ENCODE data around the gene PRKCH. TPM values are rescaled to one million over a fixed set of nuclear protein-coding genes. Genes with fewer than 3 reads are reported as not detected.

The PRKCH gene
- total and polyA plus RNA-seq, 2 of the 13 experiments (the other 11 are each of a cell fraction or from before 2014, with no cell fraction given) = 0.48 to 1.3 TPM

- TF ChIP-seq SAFB2 (CRISPR knock-in tag; IDR thresholded peaks at IDR 0.05; ENCODE audit: borderline replicate concordance, low read depth) (no peak), TSC22D2 (CRISPR knock-in tag; IDR thresholded peaks at IDR 0.05; ENCODE audit: borderline replicate concordance) (no peak), SP2 (CRISPR knock-in tag; IDR thresholded peaks at IDR 0.05) (no peak), ZNF280B (CRISPR knock-in tag; IDR thresholded peaks at IDR 0.05; ENCODE audit: borderline replicate concordance) (no peak), ETV5 (CRISPR knock-in tag; IDR thresholded peaks at IDR 0.05; ENCODE audit: borderline replicate concordance) (no peak), ZNF841 (CRISPR knock-in tag; IDR thresholded peaks at IDR 0.05; ENCODE audit: borderline replicate concordance) (no peak), NONO (IDR thresholded peaks at IDR 0.05) (no peak), NONO (CRISPR knock-in tag; conservative IDR thresholded peaks at IDR 0.05) (no peak), RFXAP (CRISPR knock-in tag; IDR thresholded peaks at IDR 0.05; ENCODE audit: borderline replicate concordance) (peak; percentile 81; the same call in 1 of the 2 replicates), ZNF883 (CRISPR knock-in tag; IDR thresholded peaks at IDR 0.05; ENCODE audit: not compliant biosample characterization) (no peak), ELF3 (CRISPR knock-in tag; IDR thresholded peaks at IDR 0.05) (no peak), GFI1 (CRISPR knock-in tag; IDR thresholded peaks at IDR 0.05; ENCODE audit: borderline replicate concordance) (peak; percentile 53), HOXA5 (CRISPR knock-in tag; IDR thresholded peaks at IDR 0.05) (no peak), PITX1 (CRISPR knock-in tag; IDR thresholded peaks at IDR 0.05) (no peak), ZNF143 (CRISPR knock-in tag; IDR thresholded peaks at IDR 0.05) (0 out of 2 replicates have a peak, but pooled peaks have one; percentile 19), MYPOP (CRISPR knock-in tag; IDR thresholded peaks at IDR 0.05) (0 out of 2 replicates have a peak, but pooled peaks have one; percentile 48), RFX5 (IDR thresholded peaks at IDR 0.05; ENCODE audit: low read depth, low read length) (0 out of 2 replicates have a peak, but pooled peaks have one; percentile 27), MAFK (conservative IDR thresholded peaks at IDR 0.05 in 1 of 2, IDR thresholded peaks at IDR 0.05 in 1 of 2; ENCODE audit: low read length in 2 of 2) (no peak), FOXC1 (CRISPR knock-in tag; IDR thresholded peaks at IDR 0.05; ENCODE audit: borderline replicate concordance) (no peak), GATAD1 (CRISPR knock-in tag; IDR thresholded peaks at IDR 0.05) (peak; percentile 35; the same call in 1 of the 2 replicates), SRF (IDR thresholded peaks at IDR 0.05; ENCODE audit: low read depth, low read length) (0 out of 2 replicates have a peak, but pooled peaks have one; percentile 14), MAZ (IDR thresholded peaks at IDR 0.05; ENCODE audit: borderline replicate concordance, low read depth, low read length) (peak; percentile 31; the same call in 1 of the 2 replicates), MAZ (CRISPR knock-in tag; IDR thresholded peaks at IDR 0.05; ENCODE audit: low read depth) (no peak), ZNF256 (CRISPR knock-in tag; conservative IDR thresholded peaks at IDR 0.05) (no peak), TFDP1 (CRISPR knock-in tag; IDR thresholded peaks at IDR 0.05; ENCODE audit: borderline replicate concordance) (no peak), PLSCR1 (CRISPR knock-in tag; IDR thresholded peaks at IDR 0.05; ENCODE audit: borderline replicate concordance) (no peak), ZNF234 (CRISPR knock-in tag; conservative IDR thresholded peaks at IDR 0.05) (no peak)
These were observed 238.3 kb downstream of the PRKCH start (continued) for GRCh38 chr14:61559641-61560201.
